Adrenal gland (tissue), 12 donors: ENCODE measurements around the gene RPS6KA1. TPM values are rescaled to one million over a fixed set of nuclear protein-coding genes. Genes with fewer than 3 reads are reported as not detected.

Source experiments
- DNase-seq, 7 donors: peaks; one replicate each; pipeline ENCODE4 v3.0.0-alpha.2; 2019 to 2020
- H3K27ac ChIP-seq, 5 donors: fragments of 200-600 bp; sonication (generic) in 4 of 5; 1 replicate in 3 of 5; 2 replicates in 2 of 5; pipeline versions ENCODE4 v1.5.1 to v1.8.0; 2016 to 2020; ENCODE audit warnings: mild to moderate bottlenecking in 1 of 5
- H3K27me3 ChIP-seq: fragments of 200-600 bp; 2 replicates; pipeline ENCODE4 v1.8.0; 2021
- H3K36me3 ChIP-seq, 2 donors: fragments of 200-600 bp; replicated peaks in 1 of 2; 1 replicate in 1 of 2; 2 replicates in 1 of 2; pipeline versions ENCODE4 v1.5.1 to v1.8.0; 2018 to 2022
- H3K4me1 ChIP-seq, 2 donors: fragments of 200-600 bp; replicated peaks in 1 of 2; 1 replicate in 1 of 2; 2 replicates in 1 of 2; pipeline versions ENCODE4 v1.5.1 to v1.8.0; 2018 to 2021
- H3K4me3 ChIP-seq, 4 donors: fragments of 200-600 bp; sonication (generic) in 3 of 4; one replicate each; pipeline ENCODE4 v1.5.1; 2016 to 2018
- H3K9me3 ChIP-seq, 3 donors: fragments of 200-600 bp; sonication (generic) in 1 of 3; replicated peaks in 1 of 3; 1 replicate in 2 of 3; 2 replicates in 1 of 3; pipeline versions ENCODE4 v1.5.1 to v1.8.0; 2016 to 2021
- CTCF ChIP-seq, 6 experiments: fragments of 450-650 bp in 4 of 6; fragments of 200-600 bp in 2 of 6; sonication (generic) in 1 of 6; IDR thresholded peaks; 1 replicate in 5 of 6; 2 replicates in 1 of 6; pipeline versions ENCODE4 v1.5.1 to v1.8.0; 2016 to 2021; ENCODE audit warnings: antibody characterized with exemption in 6 of 6, mild to moderate bottlenecking in 2 of 6, moderate library complexity in 1 of 6
- POLR2A ChIP-seq, 2 donors: fragments of 450-650 bp; IDR thresholded peaks; one replicate each; pipeline ENCODE4 v1.6.1; 2017; ENCODE audit warnings: antibody characterized with exemption in 2 of 2, mild to moderate bottlenecking in 2 of 2, moderate library complexity in 1 of 2
- WGBS, 4 donors: extraction: QIAGEN DNeasy Blood & Tissue Kit in 2 of 4; methylation state at CpG; one replicate each; pipeline versions ENCODE4 v1.1.5 to v1.1.7; 2013 to 2017; 5-methylcytosine and 5-hydroxymethylcytosine counted together
- intact Hi-C, 2 donors: fragments of 100-400 bp; cut with DNase I; formaldehyde crosslinking; loops; one replicate each; pipeline versions ENCODE4 v1.14.1 to v1.15.0; 2022 to 2023
- polyA plus RNA-seq, 3 donors: library from polyadenylated mRNA; stranded (reverse); fragments of 200-250 nt in 2 of 3; fragments of 350-450 nt in 1 of 3; fragmentation: Illumina TruSeq in 1 of 3; extraction: RNeasy Lipid Tissue Mini Kit (QIAGEN cat#74804) in 1 of 3; gene quantifications; one replicate each; pipeline ENCODE4 v1.2.3, GENCODE V29; 2013 to 2014
- total RNA-seq, 9 donors: library from RNA; depleted of rRNA in 4 of 9; stranded (reverse); fragments of >200 nt in 4 of 9; fragments of 120-200 nt in 1 of 9; fragmentation: NEBNext Ultra II Directional in 1 of 9; extraction: Animal tissue kit (Norgen Biotek cat#: 25700) in 1 of 9; gene quantifications; one replicate each; pipeline versions ENCODE4 v1.1.0 to v1.2.4, GENCODE V29; 2013 to 2023
- donor health status: healthy with polysubstance abuse.
- donor health status: Bipolar disorder and iron deficiency.
- donor health status: DM: yes; HTN: yes; CAD: no.
- donor health status: DM: no; HTN: no; CAD: no.
- donor health status: DM: no; HTN: no; CAD: no.
- donor health status: DM: yes; HTN: yes; CAD: no.

Gene RPS6KA1
- total and polyA plus RNA-seq, 12 donors: 17.1 to 51.5 (median 40.1) TPM

- WGBS, 4 donors: 73 to 93% (median 77%) methylated on average over 11 to 14 of the region's 14 CpGs
- TF ChIP-seq POLR2A (IDR thresholded peaks at IDR 0.05): no peak
- peak; percentile 23 to 54 (median 44) for TF ChIP-seq CTCF (IDR thresholded peaks at IDR 0.05)
- DNase-seq: peak; percentile 46 to 82 (median 65)
- Histone ChIP-seq H3K9me3 (no peaks in the 10 kb centered on the region), H3K4me1 (peaks cover 9 to 41% of the 10 kb centered on the region in 2 donors), H3K4me3 (no peak overlapping the region), H3K36me3 (no peaks in the 10 kb centered on the region), H3K27me3 (no peaks in the 10 kb centered on the region), H3K27ac (no peak overlapping the region)
- intact Hi-C loops: no loop called here
Measured at GRCh38 chr1:26538480-26539412, 9.2 kb downstream of the RPS6KA1 start.

- Histone ChIP-seq H3K9me3 (no peaks in the 10 kb centered on the region), H3K36me3 (no peaks in the 10 kb centered on the region), H3K27ac (peak overlapping the region in 2 of 5 donors; percentile 9 to 65), H3K27me3 (no peaks in the 10 kb centered on the region), H3K4me1 (peaks cover 9 to 37% of the 10 kb centered on the region in 2 donors), H3K4me3 (no peak overlapping the region)
- DNase-seq: no peak
- 30 to 52% (median 47%) methylated on average over 6 of the region's 6 CpGs for WGBS, 4 donors
- no peak for TF ChIP-seq POLR2A (IDR thresholded peaks at IDR 0.05)
- TF ChIP-seq CTCF (IDR thresholded peaks at IDR 0.05): no peak
- intact Hi-C loops: no loop called here
Measured at GRCh38 chr1:26539722-26540121, 10.2 kb downstream of the RPS6KA1 start.

- Histone ChIP-seq H3K27ac (peak overlapping the region in 2 of 5 donors; percentile 9 to 65), H3K4me1 (peaks cover 9 to 37% of the 10 kb centered on the region in 2 donors), H3K27me3 (no peaks in the 10 kb centered on the region), H3K4me3 (no peak overlapping the region), H3K9me3 (no peaks in the 10 kb centered on the region), H3K36me3 (no peaks in the 10 kb centered on the region)
- no peak for DNase-seq
- TF ChIP-seq CTCF (IDR thresholded peaks at IDR 0.05) (no peak), POLR2A (IDR thresholded peaks at IDR 0.05) (no peak)
- intact Hi-C loops: no loop called here
- 77 to 93% (median 88%) methylated on average over 3 of the region's 3 CpGs for WGBS, 4 donors
Measured at GRCh38 chr1:26540351-26540750, 10.8 kb downstream of the RPS6KA1 start.

- Histone ChIP-seq H3K27ac (peak overlapping the region; percentile 65 to 87 (median 86)), H3K4me1 (peaks cover 9 to 37% of the 10 kb centered on the region in 2 donors)
- 69 to 86% (median 79%) methylated on average over 5 to 7 of the region's 7 CpGs for WGBS, 4 donors
Measured at GRCh38 chr1:26541431-26541815, 11.9 kb downstream of the RPS6KA1 start.

More at GRCh38 chr1:26541431-26541815, 11.9 kb downstream of the RPS6KA1 start:
- Histone ChIP-seq H3K36me3 (no peaks in the 10 kb centered on the region), H3K9me3 (no peaks in the 10 kb centered on the region), H3K4me3 (peak overlapping the region in 1 of 4 donors; percentile 25), H3K27me3 (no peaks in the 10 kb centered on the region)
- intact Hi-C loops: no loop called here
- DNase-seq: no peak
- TF ChIP-seq CTCF (IDR thresholded peaks at IDR 0.05) (no peak), POLR2A (IDR thresholded peaks at IDR 0.05) (no peak)
